Activated CD8-positive, alpha-beta memory T cell treated with anti-CD3 and anti-CD28 coated beads, Interleukin-2, amount 50 U/mL, for 4 hours (primary cell): ENCODE data around the gene SEMA7A.
A peak's percentile ranks its signal among the peaks of the same experiment; 100 is the strongest.

ENCODE experiments used
- DNase-seq: peaks from one replicate; pipeline ENCODE4 v3.0.0-alpha.2; 2020

SEMA7A gene

DNA sequence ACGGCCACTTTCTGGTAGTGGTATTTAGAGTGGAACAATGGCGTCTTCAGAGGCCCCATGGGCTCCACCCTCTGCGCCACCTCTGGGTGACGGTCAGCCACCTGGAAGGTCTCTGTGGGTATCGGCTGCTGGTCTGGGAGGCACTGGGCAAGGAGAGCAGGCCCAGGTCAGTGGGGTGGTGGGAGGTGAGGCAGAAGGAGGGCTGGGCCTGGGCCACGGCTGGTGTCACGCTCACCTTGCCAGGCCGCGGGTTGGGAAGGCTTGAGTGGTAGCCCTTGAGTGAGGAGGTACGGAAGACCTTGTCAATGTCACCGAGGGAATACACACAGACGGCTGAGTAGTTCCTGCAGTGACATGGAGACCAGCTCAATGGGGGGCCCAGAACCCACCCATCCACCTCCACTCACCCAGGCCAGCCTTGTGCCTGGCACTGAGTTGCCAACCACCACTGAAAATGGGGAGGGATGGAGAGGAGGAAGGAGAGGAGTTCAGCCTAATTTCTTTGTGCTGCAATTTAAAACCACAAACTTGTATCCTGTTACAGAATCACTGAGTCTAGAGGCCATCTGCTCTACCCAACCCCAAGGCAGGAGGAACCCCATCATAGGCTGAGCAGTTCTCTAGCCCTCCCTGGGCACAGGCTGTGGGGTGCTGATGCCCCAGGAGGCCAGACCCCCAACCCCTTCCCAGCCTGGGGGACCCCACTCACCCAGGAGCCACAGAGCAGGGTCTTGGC, 19.0 kb downstream of the SEMA7A start:
- DNase-seq = no peak

DNA sequence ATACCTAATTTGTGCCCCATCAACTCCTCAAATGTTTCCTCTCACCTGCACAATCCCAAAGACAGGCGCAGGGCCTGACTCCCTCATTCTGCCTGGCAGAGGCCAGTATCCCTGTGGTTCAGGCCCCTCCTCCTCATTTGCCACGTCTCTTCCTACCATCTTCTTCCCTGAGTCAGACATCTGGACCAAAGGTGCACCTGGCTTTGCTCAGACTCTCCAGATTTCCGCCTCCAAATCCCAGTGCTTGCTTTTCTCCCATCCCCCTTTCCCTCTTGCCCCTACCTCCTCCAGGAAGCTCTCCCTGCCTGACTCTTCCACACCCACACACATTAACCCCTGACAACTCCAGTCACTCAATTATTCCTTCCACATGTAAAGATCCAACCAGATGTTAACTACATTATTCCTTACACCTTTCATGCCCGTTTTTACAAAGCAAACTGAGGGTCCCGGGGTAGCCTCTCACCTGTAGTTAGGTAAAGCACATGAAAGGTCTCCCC, 19.6 kb downstream of the SEMA7A start:
- DNase-seq = no peak

- DNase-seq = no peak
These were observed 20.2 kb downstream of the SEMA7A start for GRCh38 chr15:74413350-74414080.

DNA sequence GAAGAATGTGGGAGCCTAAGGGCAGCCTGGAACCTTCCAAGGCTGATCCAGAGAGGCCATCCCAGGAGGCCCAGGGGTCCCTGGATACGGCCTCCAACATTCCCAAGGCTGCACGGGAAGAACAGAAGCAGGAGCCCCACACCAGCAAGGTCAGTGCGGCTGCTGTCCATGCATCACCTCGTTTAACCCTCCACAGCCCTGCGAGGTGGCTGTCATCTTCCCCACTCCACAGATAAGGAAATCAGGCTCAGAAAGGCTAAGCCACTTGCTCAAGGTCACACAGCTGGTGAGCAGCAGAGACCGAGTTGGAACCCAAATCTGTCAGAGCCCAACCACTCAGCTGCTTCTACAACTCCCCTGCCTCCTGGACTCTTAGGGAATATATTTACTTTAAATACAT, 21.6 kb downstream of the SEMA7A start:
- no peak for DNase-seq

- no peak for DNase-seq
These were observed 22.1 kb downstream of the SEMA7A start for GRCh38 chr15:74411686-74412085.

DNA sequence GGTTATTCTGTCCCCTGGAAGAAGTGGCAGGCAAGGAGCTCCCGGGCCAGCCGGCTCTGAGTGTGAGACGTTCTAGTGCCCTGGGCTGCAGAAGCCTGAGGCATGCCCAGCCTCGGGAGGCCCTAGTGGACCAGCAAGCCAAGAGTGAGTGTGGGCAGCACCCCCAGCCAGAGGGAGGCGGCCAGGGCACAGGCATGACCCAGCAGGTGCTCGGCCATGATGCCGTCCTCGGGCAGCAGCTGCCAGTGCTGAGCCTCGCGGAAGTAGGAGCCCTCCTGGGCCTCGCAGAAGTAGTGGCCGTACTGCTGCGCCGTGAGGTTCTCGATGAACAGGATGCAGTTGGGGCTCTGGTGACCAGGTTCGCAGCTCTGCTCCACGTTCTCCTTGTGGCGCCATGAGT, 23.3 kb downstream of the SEMA7A start:
- DNase-seq = no peak

- DNase-seq = no peak
These were observed 24.5 kb downstream of the SEMA7A start for GRCh38 chr15:74409225-74409624.

DNA sequence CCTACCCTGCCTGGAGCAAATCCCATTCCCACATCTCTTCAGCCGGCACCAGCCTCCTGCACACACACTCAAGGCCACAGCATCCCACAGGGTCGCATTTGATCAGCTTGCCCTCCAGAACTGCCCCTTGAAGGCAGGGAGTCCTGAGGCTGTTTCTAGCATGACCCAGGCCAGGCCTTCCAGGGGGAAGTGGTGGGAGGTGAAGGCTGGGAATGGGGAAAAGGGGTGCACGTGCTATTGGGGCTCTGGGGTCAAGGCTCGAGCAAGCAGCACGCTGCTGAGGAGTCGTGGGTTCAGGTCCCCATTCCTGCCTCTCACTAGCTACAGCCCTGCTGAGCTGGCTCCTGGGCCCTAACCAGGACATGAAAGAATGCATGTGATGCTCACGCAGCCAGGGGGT, 24.9 kb downstream of the SEMA7A start:
- DNase-seq = no peak

GRCh38 chr15:74408385-74408784, 25.4 kb downstream of the SEMA7A start:
- DNase-seq = no peak

GRCh38 chr15:74406992-74407705, 26.6 kb downstream of the SEMA7A start:
- DNase-seq = no peak

- no peak for DNase-seq
These were observed 27.2 kb downstream of the SEMA7A start for GRCh38 chr15:74406517-74406916.

DNA sequence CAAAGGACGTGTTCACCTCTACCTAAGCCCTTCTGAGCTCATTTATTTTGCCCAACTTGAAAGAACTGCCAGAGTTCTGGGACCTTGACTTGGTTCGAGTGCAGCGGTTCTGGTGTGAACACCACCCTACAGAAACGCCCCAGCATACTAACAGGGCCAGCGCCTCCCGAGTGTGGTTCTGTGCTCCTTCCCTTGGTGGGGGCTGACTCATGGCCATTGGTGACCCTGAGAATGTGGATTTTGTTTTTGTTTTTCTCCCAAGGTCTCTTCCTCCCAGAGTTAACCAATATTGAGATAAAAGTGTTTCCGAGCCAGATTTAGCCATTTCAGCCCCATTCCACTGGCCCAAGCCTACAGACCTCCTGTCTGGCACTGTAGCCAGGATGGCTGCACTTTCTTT, 27.9 kb downstream of the SEMA7A start:
- no peak for DNase-seq

DNA sequence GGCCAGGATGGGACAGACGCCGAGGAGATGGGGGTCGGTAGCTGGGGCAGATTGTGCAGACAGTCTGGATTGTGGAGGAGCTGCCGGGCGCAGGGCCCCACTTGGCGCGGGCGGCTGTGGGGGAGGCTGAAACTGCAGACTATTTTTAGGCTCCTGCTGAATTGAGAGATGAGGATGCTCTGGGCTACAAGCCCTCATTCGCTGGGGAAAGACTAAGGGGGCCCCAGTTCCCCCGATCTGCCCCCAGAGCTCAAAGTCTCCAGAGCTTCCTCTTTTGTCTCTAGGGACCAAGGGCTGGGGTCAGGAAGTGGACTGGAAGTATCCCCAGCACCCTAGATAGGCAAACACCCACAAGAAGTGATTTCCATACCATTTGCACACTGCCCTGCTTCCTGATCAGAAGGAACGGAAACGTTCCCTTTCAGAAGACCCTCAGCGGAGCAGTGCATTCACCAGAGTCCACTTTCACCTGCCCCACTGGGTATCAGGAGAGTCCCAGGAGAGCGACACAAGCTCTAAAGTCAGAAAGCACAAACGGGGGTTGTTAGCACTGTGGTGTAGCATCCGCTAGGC, 29.7 kb downstream of the SEMA7A start:
- no peak for DNase-seq

DNA sequence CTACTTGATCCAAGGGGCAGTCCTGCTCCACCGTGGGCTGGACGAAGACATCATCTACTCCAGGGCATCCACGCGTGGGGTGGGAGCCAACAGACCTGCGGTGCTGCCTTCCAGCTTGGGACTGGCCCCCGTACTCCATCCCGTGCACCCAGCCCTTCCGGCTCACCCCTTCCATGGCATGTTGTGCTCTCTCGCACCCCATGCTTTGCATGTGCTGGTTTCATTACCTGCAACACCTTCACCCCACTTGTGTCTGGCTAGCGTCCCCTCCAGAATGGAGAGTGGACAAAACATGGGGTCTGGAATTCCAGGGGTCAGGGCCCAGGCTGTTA, 30.2 kb downstream of the SEMA7A start:
- DNase-seq = no peak

DNA sequence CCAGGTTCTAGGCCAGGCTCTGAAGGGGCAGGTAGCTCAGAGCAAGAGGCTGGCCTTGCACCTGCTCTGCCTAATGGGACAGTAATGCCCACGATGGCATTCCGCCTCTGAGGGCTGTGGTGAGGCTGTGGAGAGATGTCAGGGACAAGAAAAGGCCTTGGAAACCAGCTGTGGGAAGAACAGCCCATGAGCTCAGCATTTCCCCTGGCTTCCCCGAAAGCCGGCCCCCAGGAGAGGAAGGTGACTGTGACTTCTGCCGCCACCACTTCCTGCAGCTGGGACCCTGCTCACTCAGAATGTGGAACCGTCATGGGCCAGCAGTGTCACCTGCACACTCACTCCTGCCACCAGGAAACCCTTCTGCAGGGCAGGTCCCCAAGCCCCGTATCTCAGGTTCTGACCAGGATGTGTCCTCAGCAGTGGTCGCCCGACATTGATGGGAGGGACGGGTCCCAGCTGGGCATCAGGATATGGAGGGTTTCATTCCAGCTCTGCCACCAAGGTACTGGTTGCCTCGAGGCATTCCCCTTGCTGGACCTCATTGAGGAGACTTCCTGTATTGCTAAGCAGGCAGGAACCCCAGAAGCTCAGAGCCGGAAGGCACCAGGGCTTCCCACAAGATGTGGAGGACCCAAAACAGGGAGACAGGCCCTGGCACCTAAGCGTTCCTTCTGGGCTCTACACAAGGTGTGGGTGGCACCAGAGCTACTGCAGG, 30.7 kb downstream of the SEMA7A start:
- peak; percentile 78 for DNase-seq

- DNase-seq = no peak
These were observed 31.4 kb downstream of the SEMA7A start for GRCh38 chr15:74402337-74402841.

GRCh38 chr15:74400915-74401757, 32.6 kb downstream of the SEMA7A start:
- no peak for DNase-seq

- no peak for DNase-seq
These were observed 33.4 kb downstream of the SEMA7A start for GRCh38 chr15:74400313-74400860.

DNA sequence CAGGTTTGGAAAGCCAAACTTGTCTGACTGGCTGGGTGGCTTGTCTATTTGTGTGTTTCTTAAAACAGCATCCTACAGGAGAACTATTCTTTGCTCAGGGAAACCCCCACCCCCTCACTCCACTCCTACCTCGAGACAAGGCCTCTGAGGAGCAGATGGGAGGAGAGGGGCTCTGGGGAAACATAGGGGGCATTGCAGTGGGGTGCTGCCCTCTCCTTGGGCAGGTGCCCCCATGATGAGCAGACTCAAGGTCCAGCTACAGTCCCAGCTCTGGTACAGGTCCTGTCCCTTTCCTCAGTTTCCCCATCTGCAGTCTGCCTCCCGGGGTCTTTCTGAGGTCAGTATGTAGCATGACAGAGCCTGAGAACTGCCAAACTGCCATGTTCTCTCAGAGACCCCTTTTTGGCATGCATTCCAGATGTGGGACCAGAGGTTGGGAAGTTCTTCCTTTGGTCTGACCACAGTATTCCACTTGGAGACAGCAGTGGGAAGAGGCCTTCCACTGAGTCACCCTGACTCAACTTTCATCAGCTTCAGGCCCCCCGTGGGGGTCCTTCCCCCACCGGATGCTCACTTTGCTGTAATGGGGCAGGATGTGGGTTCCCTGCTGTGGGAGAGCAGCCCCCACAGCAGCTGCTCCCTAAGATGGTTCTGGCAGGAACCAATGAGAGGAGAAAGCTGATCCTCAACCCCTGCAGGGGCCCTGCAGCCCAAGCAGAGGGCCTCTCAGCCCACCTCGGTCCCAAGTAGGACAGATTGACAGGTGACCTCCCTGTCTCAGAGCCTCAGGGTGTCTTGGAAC, 34.0 kb downstream of the SEMA7A start:
- peak; percentile 66 for DNase-seq

- no peak for DNase-seq
These were observed 34.7 kb downstream of the SEMA7A start for GRCh38 chr15:74399100-74399499.
